ENCODE data around the gene SPACA7.

Gene SPACA7

GRCh38 chr13:112441779-112442310 lies 65.7 kb downstream of the SPACA7 start:
- Histone ChIP-seq H3K4me3 (no peak overlapping the region), H3K27me3 (ENCODE audit: low read depth) (no peaks in the 10 kb centered on the region), H3K9me3 (no peaks in the 10 kb centered on the region; the same call in 1 of the 2 replicates), H3K4me1 (no peaks in the 10 kb centered on the region), H3K36me3 (replicated peaks) (no peaks in the 10 kb centered on the region)
- no peak for DNase-seq (ENCODE audit: low spot score in 2 of 2)
- in situ Hi-C loops (cut with MboI; ENCODE audit: low sequenced_read_pairs) = loop anchor here (5.0 to 25.0 kb wide), 2 partner anchors 380 to 970 kb away; partner anchors contain the start of gene SOX1

DNA sequence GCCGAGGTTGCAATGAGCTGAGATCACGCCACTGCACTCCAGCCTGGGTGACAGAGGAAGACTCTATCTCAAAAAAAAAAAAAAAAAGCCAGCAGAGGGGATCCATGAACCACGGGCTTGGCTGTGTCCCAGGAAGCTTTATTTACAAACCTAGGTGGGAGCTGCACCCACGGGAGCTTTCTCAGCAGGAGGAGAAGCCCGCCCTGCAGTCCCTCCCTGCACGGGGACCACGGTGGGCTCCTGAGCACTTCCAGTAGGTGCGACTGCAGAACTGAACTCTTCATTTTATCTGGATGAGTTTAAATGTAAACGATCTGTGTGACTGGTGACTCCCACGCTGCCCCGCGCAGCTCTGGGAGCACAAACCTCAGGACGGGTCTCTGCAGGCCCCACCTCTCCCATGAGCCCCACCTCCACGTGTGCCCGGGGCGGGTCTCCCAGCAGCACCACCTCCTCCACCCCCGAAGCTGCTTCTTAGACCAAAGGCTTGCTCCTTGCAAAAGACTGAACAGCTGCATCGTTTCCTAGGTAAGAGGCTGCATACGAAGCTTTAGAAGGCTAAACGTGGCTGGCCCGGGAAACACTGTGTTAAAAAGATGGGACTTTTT lies 66.4 kb downstream of the SPACA7 start:
- peak in 1 of 2 experiments; percentile 33 for DNase-seq (ENCODE audit: low spot score in 2 of 2)
- Histone ChIP-seq H3K4me3 (no peak overlapping the region), H3K9me3 (no peaks in the 10 kb centered on the region; the same call in 1 of the 2 replicates), H3K27me3 (ENCODE audit: low read depth) (no peaks in the 10 kb centered on the region), H3K4me1 (no peaks in the 10 kb centered on the region), H3K36me3 (replicated peaks) (no peaks in the 10 kb centered on the region)
- in situ Hi-C loops (cut with MboI; ENCODE audit: low sequenced_read_pairs) = loop anchor here (5.0 to 25.0 kb wide), 2 partner anchors 380 to 970 kb away; partner anchors contain the start of gene SOX1

DNA sequence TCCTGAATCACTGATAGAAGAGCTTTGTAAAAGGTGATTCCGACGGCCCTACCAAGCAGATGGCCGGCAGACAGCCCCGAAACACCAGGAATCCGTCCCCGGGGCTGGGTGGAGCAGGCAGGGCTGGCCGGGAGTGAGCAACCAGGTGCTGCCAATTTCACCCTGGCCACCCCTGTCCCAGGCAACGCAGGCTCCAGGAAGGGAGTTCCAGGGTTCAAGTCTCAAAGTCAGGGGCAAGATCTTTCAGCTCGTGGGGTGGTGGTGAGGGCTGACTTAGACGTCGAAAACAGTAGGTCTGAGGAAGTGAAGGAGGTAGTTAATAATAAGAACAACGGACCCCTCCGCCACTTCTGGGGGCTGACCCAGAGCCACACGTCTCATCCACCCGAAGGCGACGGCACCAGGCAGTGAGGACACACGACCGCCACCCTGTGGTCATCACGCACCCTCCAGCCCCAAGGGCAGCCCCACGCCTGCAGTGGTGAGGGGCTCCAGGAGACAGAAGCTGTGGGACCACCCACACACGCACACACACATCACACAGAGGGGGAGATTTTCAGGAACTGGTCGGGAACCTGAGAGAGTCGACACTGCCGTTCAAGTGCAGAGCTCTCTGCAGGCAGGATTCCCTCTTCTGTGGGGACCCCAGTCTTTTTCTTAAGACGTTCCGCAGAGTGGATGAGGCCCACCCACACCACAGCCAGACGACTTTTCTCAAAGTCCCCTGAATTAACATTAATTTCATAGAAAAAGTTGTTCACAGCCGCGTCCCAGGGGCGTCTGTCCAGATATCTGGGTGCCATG lies 67.2 kb downstream of the SPACA7 start:
- Histone ChIP-seq H3K36me3 (replicated peaks) (no peaks in the 10 kb centered on the region), H3K9me3 (no peaks in the 10 kb centered on the region; the same call in 1 of the 2 replicates), H3K4me3 (no peak overlapping the region), H3K4me1 (no peaks in the 10 kb centered on the region), H3K27me3 (ENCODE audit: low read depth) (no peaks in the 10 kb centered on the region)
- in situ Hi-C loops (cut with MboI; ENCODE audit: low sequenced_read_pairs) = loop anchor here (5.0 to 25.0 kb wide), 2 partner anchors 381 to 971 kb away; partner anchors contain the start of gene SOX1
- peak in 1 of 2 experiments; percentile 61 for DNase-seq (ENCODE audit: low spot score in 2 of 2)

GRCh38 chr13:112443995-112444311 lies 67.8 kb downstream of the SPACA7 start:
- Histone ChIP-seq H3K27me3 (ENCODE audit: low read depth) (no peaks in the 10 kb centered on the region), H3K36me3 (replicated peaks) (no peaks in the 10 kb centered on the region), H3K4me1 (no peaks in the 10 kb centered on the region), H3K4me3 (no peak overlapping the region), H3K9me3 (no peaks in the 10 kb centered on the region; the same call in 1 of the 2 replicates)
- peak; percentile 37 to 85 for DNase-seq (ENCODE audit: low spot score in 2 of 2)
- in situ Hi-C loops (cut with MboI; ENCODE audit: low sequenced_read_pairs) = loop anchor here (5.0 to 25.0 kb wide), 2 partner anchors 382 to 972 kb away; partner anchors contain the start of gene SOX1

- H3K36me3 ChIP-seq (replicated peaks) = no peaks in the 10 kb centered on the region
- DNase-seq (ENCODE audit: low spot score in 2 of 2) = no peak
- H3K9me3 ChIP-seq = no peaks in the 10 kb centered on the region
- H3K4me1 ChIP-seq = no peaks in the 10 kb centered on the region
- no peak overlapping the region for H3K4me3 ChIP-seq
- in situ Hi-C loops (cut with MboI; ENCODE audit: low sequenced_read_pairs) = loop anchor here (5.0 to 25.0 kb wide), 2 partner anchors 382 to 972 kb away; partner anchors contain the start of gene SOX1
- no peaks in the 10 kb centered on the region for H3K27me3 ChIP-seq (ENCODE audit: low read depth)
Measured at GRCh38 chr13:112444416-112445399, 68.6 kb downstream of the SPACA7 start.

DNA sequence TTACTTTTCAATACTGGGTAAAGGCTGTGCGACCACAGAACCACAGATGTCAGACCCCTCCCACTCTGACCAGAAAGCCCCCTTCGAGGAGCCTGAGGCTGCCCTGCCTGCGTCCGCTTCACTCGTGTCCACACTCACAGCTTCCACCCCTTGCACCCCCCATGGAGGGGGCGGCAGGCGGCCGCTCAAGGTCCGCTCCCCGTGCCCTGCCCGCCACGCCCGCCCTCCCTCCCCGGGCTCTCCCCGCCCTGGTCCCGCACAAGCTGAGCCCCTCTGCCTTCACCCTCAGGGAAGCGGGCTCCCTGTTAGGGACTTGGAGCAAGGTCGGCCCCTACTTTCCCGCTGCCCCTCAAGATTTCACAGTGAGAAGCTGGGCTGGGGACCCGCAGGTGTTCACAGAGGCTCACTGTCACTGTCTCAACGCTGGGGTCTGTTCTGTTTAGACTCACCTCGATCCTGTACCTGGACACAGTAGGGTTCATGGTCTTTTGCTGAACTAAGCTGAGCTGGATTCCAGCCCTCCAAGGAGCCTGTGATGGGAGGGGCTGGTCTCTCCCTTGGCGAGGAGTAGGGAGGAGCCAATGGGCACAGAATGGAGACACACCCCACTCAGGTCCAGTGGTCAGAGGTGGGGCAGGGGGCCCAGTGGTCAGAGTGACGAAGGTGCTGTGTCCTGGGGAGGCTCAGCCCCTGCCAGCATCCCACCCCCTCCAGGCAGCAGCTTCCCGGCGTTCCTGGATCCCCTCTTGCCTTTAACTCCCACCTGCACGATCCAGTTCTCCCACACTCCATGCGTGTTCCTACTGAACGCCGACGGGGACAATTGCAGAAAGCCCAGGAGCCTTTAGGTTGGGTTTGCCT lies 69.5 kb downstream of the SPACA7 start:
- no peaks in the 10 kb centered on the region for H3K27me3 ChIP-seq (ENCODE audit: low read depth)
- no peaks in the 10 kb centered on the region for H3K4me1 ChIP-seq
- no peaks in the 10 kb centered on the region for H3K36me3 ChIP-seq (replicated peaks)
- no peak overlapping the region for H3K4me3 ChIP-seq
- H3K9me3 ChIP-seq = no peaks in the 10 kb centered on the region
- DNase-seq (ENCODE audit: low spot score in 2 of 2) = no peak
- in situ Hi-C loops (cut with MboI; ENCODE audit: low sequenced_read_pairs) = loop anchor here (25.0 kb wide), 1 partner anchor 383 kb away; the partner anchor contains the start of gene SOX1

GRCh38 chr13:112446347-112446861 lies 70.2 kb downstream of the SPACA7 start:
- Histone ChIP-seq H3K9me3 (no peaks in the 10 kb centered on the region), H3K27me3 (ENCODE audit: low read depth) (no peaks in the 10 kb centered on the region), H3K36me3 (replicated peaks) (no peaks in the 10 kb centered on the region), H3K4me1 (no peaks in the 10 kb centered on the region), H3K4me3 (no peak overlapping the region)
- in situ Hi-C loops (cut with MboI; ENCODE audit: low sequenced_read_pairs) = loop anchor here (25.0 kb wide), 1 partner anchor 384 kb away; the partner anchor contains the start of gene SOX1
- DNase-seq (ENCODE audit: low spot score in 2 of 2) = no peak

DNA sequence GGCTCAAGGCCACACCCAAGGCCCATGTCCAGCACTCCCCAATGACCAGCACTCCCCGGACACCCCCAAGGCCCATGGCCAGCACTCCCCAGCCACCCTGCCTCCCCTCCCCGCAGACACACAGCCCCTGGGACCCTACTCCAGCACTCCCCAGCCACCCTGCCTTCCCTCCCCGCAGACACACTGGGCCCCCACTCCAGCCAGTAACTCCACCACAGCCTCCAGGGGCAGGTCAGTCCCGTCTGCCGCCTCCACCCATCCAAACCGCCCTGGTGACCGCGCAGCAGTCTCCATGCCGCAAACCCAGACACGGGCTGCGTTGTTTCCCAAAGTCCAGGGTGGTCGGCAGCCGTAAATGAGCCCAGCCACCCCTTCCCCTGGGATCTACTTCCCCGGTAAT lies 70.7 kb downstream of the SPACA7 start:
- in situ Hi-C loops (cut with MboI; ENCODE audit: low sequenced_read_pairs) = loop anchor here (25.0 kb wide), 1 partner anchor 385 kb away; the partner anchor contains the start of gene SOX1
- Histone ChIP-seq H3K36me3 (replicated peaks) (no peaks in the 10 kb centered on the region), H3K4me3 (no peak overlapping the region), H3K4me1 (no peaks in the 10 kb centered on the region), H3K9me3 (no peaks in the 10 kb centered on the region), H3K27me3 (ENCODE audit: low read depth) (no peaks in the 10 kb centered on the region)
- no peak for DNase-seq (ENCODE audit: low spot score in 2 of 2)

DNA sequence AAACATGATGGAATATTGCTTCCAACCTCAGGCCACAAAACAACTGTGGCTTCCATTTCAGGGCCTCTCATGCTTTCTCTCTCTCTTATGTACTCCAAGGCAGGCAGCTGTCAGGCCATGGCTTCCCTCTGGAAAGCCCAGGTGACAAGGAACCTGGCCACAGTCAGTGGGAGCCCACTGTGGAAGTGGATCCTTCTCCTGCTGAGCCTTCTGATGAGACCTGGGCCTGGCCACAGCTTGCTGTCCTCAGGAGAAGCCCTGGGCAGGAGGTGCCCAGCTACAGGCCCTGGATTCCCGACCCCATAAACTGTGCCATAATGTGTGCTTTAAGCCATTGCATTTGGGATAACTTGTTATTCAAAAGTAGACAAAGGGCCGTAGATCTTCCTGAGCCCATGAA lies 71.2 kb downstream of the SPACA7 start:
- Histone ChIP-seq H3K4me3 (no peak overlapping the region), H3K36me3 (replicated peaks) (no peaks in the 10 kb centered on the region), H3K9me3 (no peaks in the 10 kb centered on the region), H3K4me1 (no peaks in the 10 kb centered on the region), H3K27me3 (ENCODE audit: low read depth) (no peaks in the 10 kb centered on the region)
- DNase-seq (ENCODE audit: low spot score in 2 of 2) = no peak
- in situ Hi-C loops (cut with MboI; ENCODE audit: low sequenced_read_pairs) = loop anchor here (25.0 kb wide), 1 partner anchor 385 kb away; the partner anchor contains the start of gene SOX1

DNA sequence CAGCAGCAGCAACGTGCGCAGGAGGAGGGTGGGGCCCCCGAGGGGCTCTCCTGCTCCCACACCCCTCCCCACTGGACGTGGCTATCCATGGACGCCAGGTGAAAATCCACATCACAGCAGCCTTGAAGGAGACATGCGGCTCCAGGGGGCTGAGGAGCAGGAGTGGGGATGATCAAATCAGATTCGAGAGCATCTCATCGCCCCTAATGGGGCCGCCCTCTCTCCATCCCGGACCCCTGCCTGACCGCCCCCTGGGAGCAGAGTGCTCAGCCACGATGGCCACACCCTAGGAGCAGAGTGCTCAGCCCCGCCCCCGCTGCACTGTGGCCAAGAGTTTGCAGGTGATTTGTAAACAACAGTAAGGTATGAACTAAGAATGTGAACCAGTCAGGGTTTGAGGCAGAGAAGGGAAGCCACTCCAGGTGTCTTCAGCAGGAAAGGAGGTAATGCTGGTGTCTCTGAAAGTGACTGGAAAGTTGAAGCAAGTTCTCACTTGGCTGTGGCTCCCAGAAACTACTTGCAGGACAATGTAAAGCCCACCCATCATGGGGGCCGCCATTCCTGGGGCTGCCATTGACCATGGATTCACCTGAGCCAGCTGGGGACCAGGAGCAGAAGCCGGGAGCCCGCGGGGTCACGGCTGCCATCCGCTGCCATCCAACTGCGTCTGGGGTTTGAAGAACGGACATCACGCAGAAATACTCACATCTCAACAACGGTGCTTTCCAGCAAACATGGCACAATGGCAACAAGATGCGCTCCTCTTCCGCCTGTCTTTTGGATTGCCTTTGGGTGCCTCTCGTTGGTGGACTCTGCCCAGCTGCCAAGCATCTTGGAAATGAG lies 71.8 kb downstream of the SPACA7 start:
- in situ Hi-C loops (cut with MboI; ENCODE audit: low sequenced_read_pairs) = loop anchor here (25.0 kb wide), 1 partner anchor 386 kb away; the partner anchor contains the start of gene SOX1
- Histone ChIP-seq H3K4me3 (no peak overlapping the region), H3K27me3 (ENCODE audit: low read depth) (no peaks in the 10 kb centered on the region), H3K9me3 (no peaks in the 10 kb centered on the region), H3K4me1 (no peaks in the 10 kb centered on the region), H3K36me3 (replicated peaks) (no peaks in the 10 kb centered on the region)
- DNase-seq (ENCODE audit: low spot score in 2 of 2) = no peak
